Panc1 (cell line): Measurements from ENCODE around the gene CCDC12. TPM values are rescaled to one million over a fixed set of nuclear protein-coding genes. Genes with fewer than 3 reads are reported as not detected.

ENCODE experiments used
- ATAC-seq: fragments of 200-7000 bp; cut with Tn5 transposase; 2 replicates; pipeline ENCODE4 v1.9.1; 2020; ENCODE audit warnings: mild to moderate bottlenecking, moderate library complexity
- BruUV-seq: library from RNA; stranded (reverse); fragments of 400-500 nt; replicated peaks from 2 replicates; lab custom pipeline; 2021; lab: Mats Ljungman, UMichigan
- CTCF ChIA-PET: fragments of 300-600 bp; sonication (Branson Sonifier 250); formaldehyde crosslinking; loops from one replicate; lab custom pipeline; 2022; ENCODE audit warnings: antibody characterized with exemption; lab: Charles Lee
- POLR2A ChIA-PET: fragments of 300-600 bp; sonication (Branson Sonifier 250); formaldehyde crosslinking; loops from one replicate; lab custom pipeline; 2022; ENCODE audit warnings: antibody characterized with exemption; lab: Charles Lee
- DNase-seq: peaks from one replicate; pipeline ENCODE4 v3.0.0-alpha.2; 2010; ENCODE audit warnings: low read depth, low spot score
- H3K27ac ChIP-seq: 2 replicates; pipeline ENCODE4 v1.5.1; 2011; ENCODE audit warnings: mild to moderate bottlenecking, low read length, inconsistent platforms
- H3K27me3 ChIP-seq: fragments of 200-500 bp; sonication (Bioruptor generic); 2 replicates; pipeline ENCODE4 v1.6.0; 2014; ENCODE audit warnings: low read length, inconsistent platforms; ENCODE audit not compliant: control insufficient read depth, insufficient read depth
- H3K36me3 ChIP-seq: fragments of 200-500 bp; sonication (Bioruptor generic); 2 replicates; pipeline ENCODE4 v1.5.1; 2014; ENCODE audit warnings: inconsistent platforms, mild to moderate bottlenecking, low read length, moderate library complexity; ENCODE audit not compliant: control insufficient read depth, insufficient read depth
- H3K4me1 ChIP-seq: 2 replicates; pipeline ENCODE4 v1.5.1; 2011; ENCODE audit warnings: inconsistent platforms, mild to moderate bottlenecking, low read length, moderate library complexity; ENCODE audit not compliant: control insufficient read depth, insufficient read depth
- H3K4me3 ChIP-seq, 2 experiments: 2 replicates each; pipeline ENCODE4 v1.5.1; 2011 to 2012; ENCODE audit warnings: low read depth in 2 of 2, low read length in 2 of 2, mild to moderate bottlenecking in 2 of 2, inconsistent platforms in 1 of 2, moderate library complexity in 1 of 2
- H3K9me3 ChIP-seq: fragments of 200-500 bp; sonication (Bioruptor generic); 2 replicates; pipeline ENCODE4 v1.5.1; 2014; ENCODE audit warnings: low read depth, mild to moderate bottlenecking, inconsistent platforms, low read length, moderate library complexity; ENCODE audit not compliant: control insufficient read depth, insufficient read depth
- POLR2AphosphoS5 ChIP-seq: IDR thresholded peaks from 2 replicates; pipeline ENCODE4 v1.6.1; 2012; ENCODE audit warnings: mild to moderate bottlenecking, low read depth, low read length, moderate library complexity
- REST ChIP-seq, 2 experiments: IDR thresholded peaks; 2 replicates each; pipeline ENCODE4 v1.6.1; 2011 to 2012; ENCODE audit warnings: low read depth in 2 of 2, control low read depth in 1 of 2, low read length in 1 of 2, mild to moderate bottlenecking in 1 of 2, moderate library complexity in 1 of 2; ENCODE audit not compliant: insufficient read depth in 1 of 2
- SIN3A ChIP-seq: IDR thresholded peaks from 2 replicates; pipeline ENCODE4 v1.6.1; 2012; ENCODE audit warnings: low read depth, mild to moderate bottlenecking, low read length, moderate library complexity, borderline replicate concordance; ENCODE audit not compliant: insufficient read depth
- TCF7L2 ChIP-seq: IDR thresholded peaks from 2 replicates; pipeline ENCODE4 v1.6.1; 2011; ENCODE audit warnings: mild to moderate bottlenecking, low read depth, low read length, inconsistent platforms
- in situ Hi-C: cut with HindIII; loops from 2 replicates; pipeline ENCODE4 v1.10.0; 2016; ENCODE audit warnings: low sequenced_read_pairs, low pct_unique_long_range_greater_than_20kb
- intact Hi-C: fragments of 100-400 bp; cut with micrococcal nuclease; formaldehyde crosslinking; loops from one replicate; pipeline ENCODE4 v1.10.0; 2022; ENCODE audit not compliant: unreplicated experiment
- total RNA-seq: library from RNA; stranded (reverse); gene quantifications from one replicate; pipeline ENCODE4 v1.2.1, GENCODE V29; 2021; ENCODE audit not compliant: unreplicated experiment
- TF ChIP-seq, protein P1 (sequence below): fragments of 450-650 bp; IDR thresholded peaks from 2 replicates; pipeline ENCODE4 v1.5.1; 2017; ENCODE audit warnings: mild to moderate bottlenecking

CCDC12 gene
- total RNA-seq, 1 experiment from 2014 or later, result 35.5 TPM

GRCh38 chr3:46889381-46890110 lies 87.0 kb downstream of the CCDC12 start:
- H3K4me3 ChIP-seq, result no peak overlapping the region
- intact Hi-C loops, result no loop called here
- in situ Hi-C loops, result no loop called here

GRCh38 chr3:46888705-46889104 lies 87.8 kb downstream of the CCDC12 start:
- POLR2A ChIA-PET, result no interaction called here

More at GRCh38 chr3:46889381-46890110, 87.0 kb downstream of the CCDC12 start:
- Histone ChIP-seq H3K27me3 (no peaks in the 10 kb centered on the region), H3K27ac (no peak overlapping the region), H3K4me1 (peaks cover 3% of the 10 kb centered on the region; the same call in 1 of the 2 replicates), H3K9me3 (no peaks in the 10 kb centered on the region), H3K36me3 (no peaks in the 10 kb centered on the region)
- ATAC-seq, result no peak
- no peak for DNase-seq
- TF ChIP-seq, protein P1, sequence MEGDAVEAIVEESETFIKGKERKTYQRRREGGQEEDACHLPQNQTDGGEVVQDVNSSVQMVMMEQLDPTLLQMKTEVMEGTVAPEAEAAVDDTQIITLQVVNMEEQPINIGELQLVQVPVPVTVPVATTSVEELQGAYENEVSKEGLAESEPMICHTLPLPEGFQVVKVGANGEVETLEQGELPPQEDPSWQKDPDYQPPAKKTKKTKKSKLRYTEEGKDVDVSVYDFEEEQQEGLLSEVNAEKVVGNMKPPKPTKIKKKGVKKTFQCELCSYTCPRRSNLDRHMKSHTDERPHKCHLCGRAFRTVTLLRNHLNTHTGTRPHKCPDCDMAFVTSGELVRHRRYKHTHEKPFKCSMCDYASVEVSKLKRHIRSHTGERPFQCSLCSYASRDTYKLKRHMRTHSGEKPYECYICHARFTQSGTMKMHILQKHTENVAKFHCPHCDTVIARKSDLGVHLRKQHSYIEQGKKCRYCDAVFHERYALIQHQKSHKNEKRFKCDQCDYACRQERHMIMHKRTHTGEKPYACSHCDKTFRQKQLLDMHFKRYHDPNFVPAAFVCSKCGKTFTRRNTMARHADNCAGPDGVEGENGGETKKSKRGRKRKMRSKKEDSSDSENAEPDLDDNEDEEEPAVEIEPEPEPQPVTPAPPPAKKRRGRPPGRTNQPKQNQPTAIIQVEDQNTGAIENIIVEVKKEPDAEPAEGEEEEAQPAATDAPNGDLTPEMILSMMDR, result no peak
- TF ChIP-seq SIN3A (no peak), POLR2AphosphoS5 (no peak), REST (IDR thresholded peaks at IDR 0.05; ENCODE audit: insufficient read depth in 1 of 2, low read depth in 2 of 2, low read length in 1 of 2) (no peak), TCF7L2 (no peak)
- ChIA-PET CTCF (no interaction called here), POLR2A (no interaction called here)
- no TSS peak for BruUV-seq

More at GRCh38 chr3:46888705-46889104, 87.8 kb downstream of the CCDC12 start:
- H3K4me3 ChIP-seq, result no peak overlapping the region
- ATAC-seq, result no peak
- no peak overlapping the region for H3K27ac ChIP-seq
- H3K4me1 ChIP-seq, result peaks cover 3% of the 10 kb centered on the region; the same call in 1 of the 2 replicates
- H3K9me3 ChIP-seq, result no peaks in the 10 kb centered on the region
- intact Hi-C loops (no loop called here), in situ Hi-C loops (no loop called here)
- no peaks in the 10 kb centered on the region for H3K36me3 ChIP-seq
- TF ChIP-seq REST (IDR thresholded peaks at IDR 0.05; ENCODE audit: insufficient read depth in 1 of 2, low read depth in 2 of 2, low read length in 1 of 2), result no peak
- no peak for TF ChIP-seq TCF7L2
- TF ChIP-seq POLR2AphosphoS5, result no peak
- no peak for TF ChIP-seq SIN3A
- TF ChIP-seq, protein P1, result no peak
- DNase-seq, result no peak
- BruUV-seq, result no TSS peak
- CTCF ChIA-PET, result no interaction called here
- no peaks in the 10 kb centered on the region for H3K27me3 ChIP-seq
